ENCODE results near the gene ARNT2. TPM values are rescaled to one million over a fixed set of nuclear protein-coding genes. Genes with fewer than 3 reads are reported as not detected.

Gene ARNT2
- total and polyA plus RNA-seq, 10 of the 15 experiments (the other 5 are each of a cell fraction or from before 2014, with no cell fraction given), result 0.07 to 0.49 (median 0.09) TPM; not detected in 6

GRCh38 chr15:80437334-80437891 is 33.2 kb downstream of the ARNT2 start:
- DNase-seq (ENCODE audit: low read depth, low spot score) (no peak), ATAC-seq (no peak), FAIRE-seq (no peak)
- Histone ChIP-seq H3K9me3 (replicated peaks; ENCODE audit: control insufficient read depth, insufficient read depth, low read length) (no peaks in the 10 kb centered on the region), H3K9ac (ENCODE audit: control insufficient read depth, insufficient read depth, low read length) (no peak overlapping the region), H4K20me1 (ENCODE audit: control insufficient read depth, insufficient read depth) (no peaks in the 10 kb centered on the region), H3K4me2 (ENCODE audit: control insufficient read depth, insufficient read depth) (no peak overlapping the region), H3K27ac (ENCODE audit: control insufficient read depth, insufficient read depth) (no peak overlapping the region), H3K4me3 (no peak overlapping the region), H3K27me3 (replicated peaks in 1 of 2; ENCODE audit: control insufficient read depth in 2 of 2, insufficient read depth in 2 of 2, low read length in 1 of 2) (peaks cover 0 to 3% of the 10 kb centered on the region in 2 experiments; a peak in 3 of 4 replicates), H3K79me2 (ENCODE audit: control insufficient read depth, insufficient read depth, low read length) (no peaks in the 10 kb centered on the region), H2AFZ (ENCODE audit: control insufficient read depth, low read depth, low read length) (no peak overlapping the region), H3K36me3 (ENCODE audit: control insufficient read depth in 2 of 2, insufficient read depth in 2 of 2, low read length in 1 of 2) (no peaks in the 10 kb centered on the region), H3K4me1 (ENCODE audit: control insufficient read depth, insufficient read depth, low read length) (no peaks in the 10 kb centered on the region)
- POLR2A ChIA-PET, result no interaction called here
- 38% methylated on average over 6 of the region's 6 CpGs for WGBS (ENCODE audit: insufficient coverage, insufficient replicate concordance, low lambda C conversion rate, missing lambda C conversion rate)
- SMC1A ChIA-PET (ENCODE audit: uncharacterized antibody, unreplicated experiment), result no interaction called here
- BruUV-seq (replicated peaks), result no TSS peak
- TF ChIP-seq SKIL (IDR thresholded peaks at IDR 0.05; ENCODE audit: low read depth, poor library complexity, severe bottlenecking) (no peak), HSF1 (IDR thresholded peaks at IDR 0.05; ENCODE audit: low read depth, low read length) (no peak), MLLT1 (IDR thresholded peaks at IDR 0.05) (no peak), KAT2A (conservative IDR thresholded peaks at IDR 0.05; ENCODE audit: control insufficient read depth, low read depth, low read length) (no peak), POU2F2 (IDR thresholded peaks at IDR 0.05; ENCODE audit: borderline replicate concordance, low read depth, low read length) (no peak), RBBP5 (conservative IDR thresholded peaks at IDR 0.05) (no peak), CEBPZ (IDR thresholded peaks at IDR 0.05; ENCODE audit: low read depth, low read length) (no peak), HDAC2 (IDR thresholded peaks at IDR 0.05) (no peak), MYB (IDR thresholded peaks at IDR 0.05; ENCODE audit: borderline replicate concordance, low read depth, low read length) (no peak), CHD1 (IDR thresholded peaks at IDR 0.05; ENCODE audit: low read depth, low read length) (no peak), TCF12 (IDR thresholded peaks at IDR 0.05; ENCODE audit: low read depth, low read length) (no peak)
- CTCF ChIA-PET, result interaction anchor here (0.9 kb wide), 2 partner anchors 9 to 18 kb away, joined by 3 read pairs; no protein-coding TSS in a partner anchor
- RAD21 ChIA-PET (ENCODE audit: unreplicated experiment), result no interaction called here
- in situ Hi-C loops (cut with MboI), result no loop called here
- intact Hi-C loops (cut with micrococcal nuclease; ENCODE audit: unreplicated experiment), result no loop called here

Data from GM12878 (cell line).